GM18502 (cell line): ENCODE measurements around the gene USP32.

Experiments used
- ATAC-seq: cut with Tn5 transposase; IDR thresholded peaks from one replicate; pipeline ENCODE4 v1.9.1; 2021; ENCODE audit warnings: mild to moderate bottlenecking; ENCODE audit not compliant: unreplicated experiment, poor library complexity

Gene USP32

GRCh38 chr17:60311936-60312335 lies 80.0 kb downstream of the USP32 start:
- no peak for ATAC-seq

- no peak for ATAC-seq
Observed at GRCh38 chr17:60311186-60311585, 80.7 kb downstream of the USP32 start.

- ATAC-seq = peak; percentile 97
Observed at GRCh38 chr17:60305141-60305540, 86.8 kb downstream of the USP32 start.

GRCh38 chr17:60304502-60304901 lies 87.4 kb downstream of the USP32 start:
- ATAC-seq = no peak

- ATAC-seq = no peak
Observed at GRCh38 chr17:60303406-60304099, 88.4 kb downstream of the USP32 start.

GRCh38 chr17:60301649-60302048 lies 90.3 kb downstream of the USP32 start:
- ATAC-seq = no peak

- ATAC-seq = no peak
Observed at GRCh38 chr17:60300949-60301348, 91.0 kb downstream of the USP32 start.

- no peak for ATAC-seq
Observed at GRCh38 chr17:60300011-60300410, 91.9 kb downstream of the USP32 start.

- no peak for ATAC-seq
Observed at GRCh38 chr17:60297760-60298401, 94.1 kb downstream of the USP32 start.

- no peak for ATAC-seq
Observed at GRCh38 chr17:60296177-60296576, 95.8 kb downstream of the USP32 start.

- no peak for ATAC-seq
Observed at GRCh38 chr17:60293580-60294335, 98.2 kb downstream of the USP32 start.

- ATAC-seq = no peak
Observed at GRCh38 chr17:60292697-60293096, 99.2 kb downstream of the USP32 start.

GRCh38 chr17:60284709-60285108 lies 107.2 kb downstream of the USP32 start:
- ATAC-seq = no peak

- ATAC-seq = no peak
Observed at GRCh38 chr17:60283816-60284215, 108.1 kb downstream of the USP32 start.

GRCh38 chr17:60280673-60281072 lies 111.3 kb downstream of the USP32 start:
- no peak for ATAC-seq

GRCh38 chr17:60278237-60278636 lies 113.7 kb downstream of the USP32 start:
- no peak for ATAC-seq

GRCh38 chr17:60277258-60277657 lies 114.7 kb downstream of the USP32 start:
- no peak for ATAC-seq

GRCh38 chr17:60269417-60269816 lies 122.5 kb downstream of the USP32 start:
- ATAC-seq = no peak

- ATAC-seq = no peak
Observed at GRCh38 chr17:60260540-60260939, 131.4 kb downstream of the USP32 start.

- ATAC-seq = no peak
Observed at GRCh38 chr17:60258313-60258712, 133.6 kb downstream of the USP32 start.

GRCh38 chr17:60256174-60256573 lies 135.8 kb downstream of the USP32 start:
- ATAC-seq = no peak
